ENCODE results near the gene TOX2. TPM values are rescaled to one million over a fixed set of nuclear protein-coding genes. Genes with fewer than 3 reads are reported as not detected.

TOX2 gene
- total RNA-seq, 1 experiment from 2014 or later = 1.7 TPM

DNA sequence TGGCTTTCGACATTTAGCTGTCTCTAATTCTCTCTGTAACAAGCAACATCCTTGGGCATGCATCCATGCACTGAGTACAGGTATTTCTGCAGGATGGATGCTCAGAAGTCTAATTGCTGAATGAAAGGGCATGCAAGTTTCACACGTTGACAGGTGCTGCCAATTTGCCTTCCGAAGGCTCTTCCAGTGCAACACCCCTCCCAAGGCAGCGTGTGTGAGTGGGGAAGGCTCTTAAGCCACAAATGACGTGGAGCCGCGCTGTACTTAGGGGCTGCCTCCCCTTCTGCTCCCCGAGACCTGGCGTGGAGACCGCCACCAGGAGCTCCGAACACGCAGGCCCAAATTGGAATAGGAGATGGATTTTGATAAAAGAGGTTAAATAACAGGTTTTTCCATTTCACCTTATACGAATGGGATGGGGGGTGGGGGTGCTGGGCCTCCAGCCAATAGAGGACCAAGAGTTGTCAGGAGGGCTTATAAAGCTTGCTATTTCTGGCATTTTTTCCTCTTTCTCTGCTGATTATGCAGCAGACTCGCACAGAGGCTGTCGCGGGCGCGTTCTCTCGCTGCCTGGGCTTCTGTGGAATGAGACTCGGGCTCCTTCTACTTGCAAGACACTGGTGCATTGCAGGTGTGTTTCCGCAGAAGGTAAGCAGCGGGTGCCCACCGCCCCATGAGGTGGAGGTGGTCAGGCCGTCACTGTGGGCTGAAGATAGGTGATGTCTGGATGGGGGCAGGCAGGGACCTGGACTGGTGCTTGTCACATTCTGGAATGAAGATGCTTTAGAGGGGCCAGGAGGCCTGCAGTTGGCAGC is 30.9 kb downstream of the TOX2 start:
- no peak overlapping the region for H2BK12ac ChIP-seq (ENCODE audit: insufficient read length, low read depth, low read length)
- H3K27me3 ChIP-seq (ENCODE audit: insufficient read depth, low read length) = no peaks in the 10 kb centered on the region
- no peak overlapping the region; a peak in 1 of 7 replicates for H3K27ac Mint-ChIP-seq
- H3K27me3 Mint-ChIP-seq (ENCODE audit: low read depth) = no peaks in the 10 kb centered on the region; the same call in 1 of the 2 replicates
- no peak overlapping the region for H4K91ac ChIP-seq (ENCODE audit: insufficient read length, low read depth, low read length)
- H3K23ac ChIP-seq (ENCODE audit: insufficient read length, low read depth, low read length) = no peak overlapping the region
- H2BK20ac ChIP-seq (ENCODE audit: low read depth, low read length, poor library complexity, severe bottlenecking) = no peak overlapping the region
- H3K4me2 ChIP-seq (ENCODE audit: insufficient read depth, insufficient read length, low read length) = no peak overlapping the region
- no peak overlapping the region for H3K27ac ChIP-seq (ENCODE audit: insufficient read length, low read depth, low read length)
- no peak overlapping the region; the same call in 1 of the 2 replicates for H3K14ac ChIP-seq (ENCODE audit: insufficient read depth, low read length)
- H2BK120ac ChIP-seq (ENCODE audit: low read depth, low read length, poor library complexity, severe bottlenecking) = no peak overlapping the region
- no peak overlapping the region for H3K4me3 Mint-ChIP-seq
- no peak overlapping the region for H2BK5ac ChIP-seq (ENCODE audit: insufficient read length, low read length)
- no peaks in the 10 kb centered on the region for H3K9me3 ChIP-seq (ENCODE audit: control insufficient read depth, low read depth, low read length)
- no peak overlapping the region for H3T11ph ChIP-seq (ENCODE audit: low read length)
- no peak overlapping the region for H4K8ac ChIP-seq (replicated peaks; ENCODE audit: insufficient read length, low read depth, low read length)
- no peak overlapping the region for H4K5ac ChIP-seq (ENCODE audit: insufficient read length, low read depth, low read length)
- no peaks in the 10 kb centered on the region for H3K79me2 ChIP-seq (ENCODE audit: insufficient read depth, low read length)
- H3K36me3 Mint-ChIP-seq (ENCODE audit: insufficient read depth in 1 of 3, low read depth in 3 of 3) = no peaks in the 10 kb centered on the region
- TF ChIP-seq, protein P1, sequence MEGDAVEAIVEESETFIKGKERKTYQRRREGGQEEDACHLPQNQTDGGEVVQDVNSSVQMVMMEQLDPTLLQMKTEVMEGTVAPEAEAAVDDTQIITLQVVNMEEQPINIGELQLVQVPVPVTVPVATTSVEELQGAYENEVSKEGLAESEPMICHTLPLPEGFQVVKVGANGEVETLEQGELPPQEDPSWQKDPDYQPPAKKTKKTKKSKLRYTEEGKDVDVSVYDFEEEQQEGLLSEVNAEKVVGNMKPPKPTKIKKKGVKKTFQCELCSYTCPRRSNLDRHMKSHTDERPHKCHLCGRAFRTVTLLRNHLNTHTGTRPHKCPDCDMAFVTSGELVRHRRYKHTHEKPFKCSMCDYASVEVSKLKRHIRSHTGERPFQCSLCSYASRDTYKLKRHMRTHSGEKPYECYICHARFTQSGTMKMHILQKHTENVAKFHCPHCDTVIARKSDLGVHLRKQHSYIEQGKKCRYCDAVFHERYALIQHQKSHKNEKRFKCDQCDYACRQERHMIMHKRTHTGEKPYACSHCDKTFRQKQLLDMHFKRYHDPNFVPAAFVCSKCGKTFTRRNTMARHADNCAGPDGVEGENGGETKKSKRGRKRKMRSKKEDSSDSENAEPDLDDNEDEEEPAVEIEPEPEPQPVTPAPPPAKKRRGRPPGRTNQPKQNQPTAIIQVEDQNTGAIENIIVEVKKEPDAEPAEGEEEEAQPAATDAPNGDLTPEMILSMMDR (conservative IDR thresholded peaks at IDR 0.05) = no peak
- H3K9ac ChIP-seq (ENCODE audit: extremely low read depth, insufficient read length, low read length) = no peak overlapping the region
- no peak overlapping the region for H2AK5ac ChIP-seq (ENCODE audit: insufficient read length, low read length)
- H3K4me1 ChIP-seq (ENCODE audit: insufficient read depth, low read length) = peaks cover 7% of the 10 kb centered on the region; the same call in 1 of the 2 replicates
- no peak overlapping the region for H3K56ac ChIP-seq (ENCODE audit: insufficient read length, low read depth, low read length)
- H3K9me3 Mint-ChIP-seq = no peaks in the 10 kb centered on the region; a peak in 1 of 5 replicates
- H3K4me1 Mint-ChIP-seq = peaks cover 42 to 46% of the 10 kb centered on the region in 2 experiments
- H4K20me1 ChIP-seq (ENCODE audit: control insufficient read depth, insufficient read depth, insufficient read length) = no peaks in the 10 kb centered on the region
- no peak overlapping the region for H2BK15ac ChIP-seq (ENCODE audit: low read depth, low read length)
- no peaks in the 10 kb centered on the region for H3K23me2 ChIP-seq (ENCODE audit: insufficient read length, low read depth, low read length, poor library complexity, severe bottlenecking)
- WGBS (ENCODE audit: extremely low coverage, insufficient read length, low lambda C conversion rate) = no CpG with 5 or more reads among the region's 24 CpGs
- DNase-seq = no peak
- H3K18ac ChIP-seq (ENCODE audit: insufficient read length, low read depth, low read length) = no peak overlapping the region
- no peak overlapping the region for H3K4ac ChIP-seq (ENCODE audit: low read depth, low read length)
- H3K79me1 ChIP-seq (ENCODE audit: insufficient read depth, low read depth, low read length, poor library complexity, severe bottlenecking) = no peaks in the 10 kb centered on the region
- no peak overlapping the region for H2AFZ ChIP-seq (ENCODE audit: low read length)
